Stimulated activated CD4-positive, alpha-beta T cell treated with anti-CD3 and anti-CD28 coated beads, Interleukin-4, amount 100 ng/mL, for 48 hours (primary cell): Measurements from ENCODE around the gene AJUBA.
"Not testable (repeated sequence)": the region's sequence is repeated elsewhere in the genome, so short reads cannot be mapped to it uniquely, and the experiment has no call there.

Experiments used
- DNase-seq, 2 donors: peaks; one replicate each; pipeline ENCODE4 v3.0.0-alpha.2; 2020; ENCODE audit warnings: low read depth in 2 of 2

AJUBA gene

GRCh38 chr14:23006544-23007419 lies 24.4 kb upstream of the AJUBA start:
- DNase-seq, result peak; percentile 93 to 96

- no peak for DNase-seq
These were observed 23.8 kb upstream of the AJUBA start for GRCh38 chr14:23006188-23006534.

GRCh38 chr14:23005451-23006187 lies 23.3 kb upstream of the AJUBA start:
- DNase-seq, result no peak

DNA sequence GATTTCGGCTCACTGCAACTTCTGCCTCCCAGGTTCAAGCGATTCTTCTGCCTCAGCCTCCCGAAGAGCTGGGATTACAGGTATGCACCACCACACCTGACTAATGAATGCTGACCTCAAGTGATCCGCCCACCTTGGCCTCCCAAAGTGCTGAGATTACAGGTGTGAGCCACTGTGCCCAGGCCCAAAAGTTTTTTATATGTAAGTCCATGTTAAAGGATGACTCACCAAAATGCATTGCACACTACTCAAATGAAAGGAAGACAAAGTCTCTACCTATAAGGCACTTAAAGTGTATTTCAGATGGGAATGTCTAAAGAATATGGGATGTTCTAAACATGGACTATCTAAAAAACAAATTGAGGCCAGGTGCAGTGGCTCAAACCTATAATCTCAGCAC lies 21.9 kb upstream of the AJUBA start:
- DNase-seq, result not testable (repeated sequence)

- no peak for DNase-seq
These were observed 20.2 kb upstream of the AJUBA start for GRCh38 chr14:23002592-23002991.

GRCh38 chr14:23000860-23001259 lies 18.5 kb upstream of the AJUBA start:
- no peak for DNase-seq

DNA sequence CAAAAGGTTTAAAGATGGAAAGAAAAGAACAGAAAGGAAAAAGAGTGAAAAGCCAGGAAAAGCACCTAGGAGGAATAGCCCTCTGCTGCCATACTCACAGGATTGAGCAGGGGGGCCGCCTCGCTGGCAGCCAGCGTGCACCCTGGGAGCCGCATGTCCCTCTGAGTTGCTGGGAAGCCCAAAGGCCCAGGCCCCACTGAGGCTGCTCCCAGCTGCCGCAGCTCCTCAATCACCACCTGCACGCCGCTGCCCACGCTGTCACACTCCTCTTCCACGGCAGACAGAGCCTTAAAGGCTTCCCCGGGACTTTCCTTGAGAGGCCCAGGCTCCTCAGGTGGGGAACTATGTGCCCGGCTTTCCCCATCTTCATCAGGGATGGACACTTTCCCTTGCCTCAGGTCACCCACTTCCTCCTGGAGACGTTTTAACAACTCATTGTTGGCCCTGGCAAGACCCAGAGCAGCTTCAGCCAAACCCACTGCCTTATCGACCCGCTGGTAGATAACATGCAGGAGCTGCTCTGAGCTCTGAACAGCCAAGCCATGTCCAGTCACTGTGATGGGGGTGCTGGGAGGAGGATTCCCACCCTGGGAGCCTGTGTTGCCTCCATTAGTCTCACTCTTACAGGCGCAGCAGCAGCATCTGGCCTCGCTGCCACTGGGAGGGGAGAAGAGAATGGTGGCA lies 16.1 kb upstream of the AJUBA start:
- DNase-seq, result no peak

- DNase-seq, result no peak
These were observed 15.4 kb upstream of the AJUBA start for GRCh38 chr14:22997676-22998323.

GRCh38 chr14:22996768-22997654 lies 14.7 kb upstream of the AJUBA start:
- DNase-seq, result no peak

DNA sequence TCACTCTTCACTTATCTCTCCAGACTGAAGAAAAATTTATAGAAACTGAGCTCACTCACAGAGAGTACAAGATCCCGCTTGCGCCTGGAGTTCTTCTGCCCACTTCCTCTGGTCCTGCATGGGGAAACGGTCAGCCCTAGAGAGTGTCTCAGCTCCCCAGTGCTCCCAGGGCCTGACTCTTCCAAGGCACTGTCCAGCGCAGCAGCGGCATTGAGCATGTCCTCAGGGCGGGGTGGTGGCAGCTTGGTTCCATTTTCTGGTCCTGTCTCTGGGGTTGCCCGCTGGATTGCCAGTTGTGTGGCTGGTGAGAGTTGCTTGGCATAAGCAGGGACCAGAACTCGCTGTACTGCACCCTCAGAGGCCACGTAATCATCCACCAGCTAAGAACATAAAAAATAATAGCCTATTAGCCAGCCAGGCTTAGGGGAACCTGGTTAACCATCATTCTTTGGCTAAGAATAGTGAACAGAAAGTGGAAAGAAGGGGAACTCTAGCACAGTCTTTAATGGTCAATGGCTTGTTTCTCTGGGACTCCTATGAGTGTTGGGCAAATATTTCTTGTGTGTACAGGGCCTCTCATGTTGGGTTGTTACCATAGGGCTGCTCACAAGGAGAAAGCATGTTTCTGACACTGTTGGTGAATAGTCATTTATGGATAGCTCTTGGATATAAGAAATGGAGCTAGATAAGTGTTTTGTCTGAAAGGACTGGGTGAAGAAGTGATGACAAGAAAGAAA lies 13.7 kb upstream of the AJUBA start:
- no peak for DNase-seq

DNA sequence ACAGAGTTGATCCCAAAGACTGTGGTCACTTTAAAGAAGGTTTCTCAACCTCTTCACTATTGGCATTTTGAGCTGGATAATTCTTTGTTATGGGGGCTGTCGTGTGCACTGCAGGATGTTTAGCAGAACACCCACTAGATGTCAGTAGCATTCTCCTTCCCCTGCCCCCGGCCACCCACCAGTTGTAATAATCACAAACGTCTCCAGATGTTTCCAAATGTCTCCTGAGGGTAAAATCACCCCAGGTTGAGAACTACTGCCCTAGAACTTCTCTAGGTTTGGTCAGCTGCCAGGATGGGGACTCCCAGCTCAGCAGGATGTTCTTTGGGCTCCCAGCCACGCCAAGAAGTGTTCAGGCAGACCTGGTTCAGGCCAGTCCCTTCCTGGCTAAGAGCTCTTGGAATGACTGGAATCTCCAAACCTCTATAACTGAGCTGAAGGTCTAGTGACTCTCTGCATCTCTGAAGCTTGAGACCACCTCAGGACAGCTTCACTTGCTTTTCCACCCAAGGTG lies 12.5 kb upstream of the AJUBA start:
- DNase-seq, result no peak

DNA sequence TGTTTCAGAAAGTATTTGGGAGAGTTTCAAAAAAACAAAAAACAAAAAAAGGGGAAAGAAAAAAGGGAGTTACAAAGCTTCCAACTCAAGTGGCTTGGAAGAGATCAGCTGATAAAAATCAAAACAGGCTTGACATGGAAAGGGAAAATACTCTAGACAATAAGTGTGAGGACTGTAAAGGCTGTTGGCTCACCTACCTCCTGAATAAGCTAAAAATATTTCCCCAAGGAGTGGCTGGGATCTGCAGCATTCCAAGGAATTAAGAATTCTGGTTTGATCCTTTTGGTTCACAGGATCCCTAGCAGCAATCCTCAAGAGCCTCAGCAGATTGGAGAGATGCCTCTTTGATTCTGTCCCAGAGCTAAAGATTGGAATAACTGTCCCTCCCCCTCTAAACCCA lies 11.2 kb upstream of the AJUBA start:
- DNase-seq, result no peak

GRCh38 chr14:22991852-22992251 lies 9.5 kb upstream of the AJUBA start:
- no peak for DNase-seq

DNA sequence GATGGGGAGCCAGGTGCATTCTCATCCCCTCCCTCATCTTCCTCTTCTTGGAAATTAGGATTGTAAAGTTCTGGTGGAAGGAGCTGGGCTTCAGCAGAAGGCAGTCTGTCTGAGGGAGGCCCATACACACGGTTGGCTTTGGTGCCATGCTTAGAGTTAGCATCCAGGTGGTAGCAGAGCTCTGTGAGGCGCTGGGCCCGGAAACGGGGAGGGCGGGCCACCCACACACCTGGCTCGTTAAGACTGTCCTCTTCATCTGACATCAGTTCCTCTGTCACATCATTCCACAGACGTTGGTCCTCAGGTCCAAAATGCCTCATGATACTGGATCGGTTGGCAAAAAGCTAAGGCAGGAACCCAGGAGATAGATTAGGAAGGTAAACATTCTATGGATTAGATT lies 4.9 kb upstream of the AJUBA start:
- DNase-seq, result no peak

- peak; percentile 84 to 91 for DNase-seq
These were observed 4.2 kb upstream of the AJUBA start for GRCh38 chr14:22986508-22987054.

GRCh38 chr14:22985894-22986507 lies 3.6 kb upstream of the AJUBA start:
- no peak for DNase-seq

DNA sequence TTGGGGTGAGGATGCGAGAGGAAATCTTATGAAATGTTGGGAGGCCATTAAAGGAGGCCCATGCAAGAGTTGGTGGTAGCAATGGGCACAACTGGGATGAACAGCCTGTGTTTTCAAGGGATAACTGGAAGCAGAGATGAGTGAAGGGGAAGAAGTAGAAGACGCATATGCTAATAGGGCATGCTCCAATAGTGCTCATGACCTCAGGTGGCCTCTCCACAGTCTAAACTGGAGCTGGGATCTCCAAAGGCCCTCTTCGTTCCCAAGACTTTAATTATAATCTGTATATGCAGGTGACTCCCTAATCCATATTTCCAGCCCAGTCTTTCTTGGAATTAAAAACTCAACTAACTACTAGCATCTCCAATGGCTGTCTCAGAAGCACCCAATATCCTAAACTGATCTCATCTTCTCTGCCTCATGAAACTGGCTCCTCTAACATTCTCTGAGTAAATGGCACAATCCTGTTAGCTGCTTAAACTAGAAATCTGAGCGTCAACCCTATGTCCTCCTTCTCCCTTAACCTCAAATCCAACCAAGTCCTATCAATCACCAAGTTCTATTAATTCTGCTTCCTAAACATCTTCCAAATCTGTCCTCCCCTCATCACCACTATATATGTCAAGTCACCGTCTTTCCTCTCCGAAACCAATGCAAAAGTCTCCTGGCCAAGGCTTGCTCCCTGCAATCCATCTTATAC lies 2.8 kb upstream of the AJUBA start:
- DNase-seq, result no peak

DNA sequence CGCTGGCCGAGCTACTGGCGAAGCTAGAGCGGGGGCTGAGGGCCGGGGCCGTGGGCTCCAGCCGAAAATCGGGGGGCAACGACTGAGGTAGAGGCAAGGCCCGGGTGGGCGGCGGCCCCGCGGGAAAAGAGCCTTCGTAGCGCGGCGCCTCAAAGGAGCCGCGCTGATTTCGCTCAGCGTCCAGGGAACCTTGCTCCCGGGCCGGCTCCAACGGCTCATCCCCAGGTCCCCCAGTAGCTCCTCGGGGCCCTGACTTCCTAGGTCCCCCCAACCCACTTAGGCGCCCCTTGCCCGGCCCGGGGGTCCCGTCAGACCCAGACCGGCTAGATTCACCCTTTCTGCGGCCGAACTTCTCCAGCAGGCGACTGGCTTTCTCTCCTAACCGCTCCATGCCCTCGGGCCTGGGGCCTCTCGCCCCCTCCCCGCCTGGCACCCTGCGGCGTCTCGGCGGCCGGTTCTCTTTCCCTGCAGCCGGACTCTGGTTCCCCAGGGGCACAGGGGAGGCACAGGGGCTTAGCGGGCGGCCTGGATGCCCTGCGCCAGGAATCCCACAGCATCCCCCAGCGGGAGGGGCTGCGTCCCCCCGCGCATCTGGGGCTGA lies 375 bp downstream of the AJUBA start:
- no peak for DNase-seq
